BLaER1 (cell line): ENCODE data around the gene DDX24.

Source experiments
- H3K27ac ChIP-seq: shearing (Covaris generic); formaldehyde crosslinking; 2 replicates; pipeline ENCODE4 v1.8.1; 2022
- H3K27me3 ChIP-seq: shearing (Covaris generic); formaldehyde crosslinking; 2 replicates; pipeline ENCODE4 v1.8.1; 2022
- H3K36me3 ChIP-seq: shearing (Covaris generic); formaldehyde crosslinking; 2 replicates; pipeline ENCODE4 v1.8.1; 2022
- H3K4me1 ChIP-seq: shearing (Covaris generic); formaldehyde crosslinking; 2 replicates; pipeline ENCODE4 v1.8.1; 2022
- H3K4me2 ChIP-seq: shearing (Covaris generic); formaldehyde crosslinking; 2 replicates; pipeline ENCODE4 v1.8.1; 2022
- H3K4me3 ChIP-seq: shearing (Covaris generic); formaldehyde crosslinking; 2 replicates; pipeline ENCODE4 v1.8.1; 2022
- H3K9ac ChIP-seq: shearing (Covaris generic); formaldehyde crosslinking; 2 replicates; pipeline ENCODE4 v1.8.1; 2022
- H3K9me3 ChIP-seq: shearing (Covaris generic); formaldehyde crosslinking; 2 replicates; pipeline ENCODE4 v1.8.1; 2022
- H4K20me1 ChIP-seq: shearing (Covaris generic); formaldehyde crosslinking; 2 replicates; pipeline ENCODE4 v1.8.1; 2022
- Cebpa-rat ChIP-seq: shearing (Covaris generic); IDR thresholded peaks from 2 replicates; pipeline ENCODE4 v1.8.1; 2022

DDX24 gene

GRCh38 chr14:94062344-94062940 lies 18.6 kb downstream of the DDX24 start:
- Histone ChIP-seq H3K4me3 (no peak overlapping the region), H3K9me3 (peaks cover 4% of the 10 kb centered on the region), H3K4me2 (no peak overlapping the region), H3K9ac (no peak overlapping the region), H3K36me3 (peaks cover 88% of the 10 kb centered on the region), H3K27ac (no peak overlapping the region), H4K20me1 (peaks cover 100% of the 10 kb centered on the region), H3K27me3 (no peaks in the 10 kb centered on the region), H3K4me1 (peaks cover 18% of the 10 kb centered on the region)
- TF ChIP-seq Cebpa-rat = no peak

DNA sequence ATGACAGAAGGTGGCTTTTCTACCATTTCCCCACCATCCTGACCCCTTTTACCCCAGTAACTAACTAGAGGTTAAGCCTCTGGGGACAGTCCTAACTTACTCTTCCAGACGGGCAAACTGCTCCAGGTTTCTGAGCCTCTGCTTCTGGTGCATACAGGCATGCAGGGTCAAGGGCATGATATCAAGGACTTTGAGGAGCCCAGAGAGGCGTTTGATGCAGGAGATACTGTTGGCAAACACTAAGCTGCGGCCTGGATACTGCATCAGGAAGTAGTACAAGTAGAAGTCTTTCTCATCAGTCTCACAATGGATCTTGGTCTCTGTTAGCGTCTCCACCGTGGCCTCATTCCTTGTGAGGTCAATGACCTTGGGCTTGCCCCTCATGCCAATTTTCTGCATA lies 21.0 kb downstream of the DDX24 start:
- Histone ChIP-seq H4K20me1 (peaks cover 100% of the 10 kb centered on the region), H3K9me3 (no peaks in the 10 kb centered on the region), H3K27ac (no peak overlapping the region), H3K36me3 (peaks cover 92% of the 10 kb centered on the region), H3K4me3 (no peak overlapping the region), H3K4me2 (no peak overlapping the region), H3K4me1 (peaks cover 32% of the 10 kb centered on the region), H3K27me3 (no peaks in the 10 kb centered on the region), H3K9ac (no peak overlapping the region)
- no peak for TF ChIP-seq Cebpa-rat

DNA sequence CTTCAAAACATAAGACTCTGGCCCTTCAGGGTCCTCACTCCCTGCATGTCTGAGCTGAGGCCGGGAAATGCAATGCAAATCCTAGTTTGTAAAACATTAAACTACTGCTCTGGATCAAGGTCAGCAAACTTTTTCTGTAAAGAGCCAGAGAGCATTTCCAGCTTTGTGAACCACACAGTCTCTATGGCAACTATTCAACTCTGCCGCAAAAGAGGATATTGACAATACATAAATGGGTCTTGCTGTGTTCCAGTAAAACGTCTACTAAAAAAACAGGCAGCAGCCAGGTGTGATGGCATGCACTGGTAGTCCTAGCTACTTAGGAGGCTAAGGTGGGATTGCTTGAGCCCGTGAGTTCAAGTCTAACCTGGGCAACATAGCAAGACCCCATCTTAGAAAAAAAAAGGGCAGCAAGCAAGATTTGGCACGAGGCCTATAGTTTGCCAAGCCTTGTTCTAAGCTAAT lies 22.3 kb downstream of the DDX24 start:
- H3K36me3 ChIP-seq = peaks cover 95% of the 10 kb centered on the region
- H3K4me1 ChIP-seq = peaks cover 32% of the 10 kb centered on the region
- no peak overlapping the region for H3K9ac ChIP-seq
- TF ChIP-seq Cebpa-rat = no peak
- H4K20me1 ChIP-seq = peaks cover 100% of the 10 kb centered on the region
- no peak overlapping the region for H3K27ac ChIP-seq
- no peak overlapping the region for H3K4me2 ChIP-seq
- H3K9me3 ChIP-seq = no peaks in the 10 kb centered on the region
- H3K27me3 ChIP-seq = no peaks in the 10 kb centered on the region
- H3K4me3 ChIP-seq = no peak overlapping the region

DNA sequence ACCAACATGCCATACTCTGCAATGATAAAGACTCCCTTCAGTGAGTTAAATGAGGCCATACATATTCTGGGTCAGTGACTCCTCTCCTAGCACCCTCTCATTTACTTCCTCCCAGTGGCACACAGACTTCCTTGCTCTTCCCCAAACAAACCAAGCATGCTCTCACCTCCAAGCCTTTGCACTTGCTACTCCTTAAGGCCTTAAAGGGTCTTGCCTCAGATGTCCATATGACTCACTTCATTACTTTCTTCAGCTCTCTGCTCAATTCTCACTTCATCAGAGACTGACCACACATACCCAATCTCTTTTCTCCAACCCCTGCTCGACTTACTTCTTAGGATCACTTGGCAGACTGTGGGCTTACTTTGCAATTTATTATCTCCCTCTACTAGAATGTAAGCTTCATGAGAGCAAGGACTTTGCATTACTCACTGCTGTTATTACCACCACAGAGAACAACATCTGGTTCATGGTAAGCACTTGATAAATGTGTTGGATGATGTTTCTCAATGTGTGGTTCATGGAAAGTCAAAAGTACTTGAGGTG lies 22.8 kb downstream of the DDX24 start:
- Histone ChIP-seq H3K9me3 (no peaks in the 10 kb centered on the region), H3K27me3 (no peaks in the 10 kb centered on the region), H3K9ac (no peak overlapping the region), H3K4me3 (no peak overlapping the region), H3K4me1 (peaks cover 32% of the 10 kb centered on the region), H4K20me1 (peaks cover 98% of the 10 kb centered on the region), H3K27ac (no peak overlapping the region), H3K36me3 (peaks cover 96% of the 10 kb centered on the region), H3K4me2 (peak overlapping the region; percentile 25; the same call in 1 of the 2 replicates)
- no peak for TF ChIP-seq Cebpa-rat

- H3K27me3 ChIP-seq = no peaks in the 10 kb centered on the region
- peaks cover 32% of the 10 kb centered on the region for H3K4me1 ChIP-seq
- no peak overlapping the region for H3K9ac ChIP-seq
- H3K4me3 ChIP-seq = no peak overlapping the region
- peaks cover 100% of the 10 kb centered on the region for H3K36me3 ChIP-seq
- peaks cover 98% of the 10 kb centered on the region for H4K20me1 ChIP-seq
- no peak overlapping the region for H3K27ac ChIP-seq
- TF ChIP-seq Cebpa-rat = no peak
- H3K4me2 ChIP-seq = peak overlapping the region; percentile 25; the same call in 1 of the 2 replicates
- no peaks in the 10 kb centered on the region for H3K9me3 ChIP-seq
Measured at GRCh38 chr14:94056579-94057308, 24.3 kb downstream of the DDX24 start.

GRCh38 chr14:94054936-94055335 lies 26.1 kb downstream of the DDX24 start:
- Histone ChIP-seq H3K9ac (no peak overlapping the region), H3K27ac (no peak overlapping the region), H4K20me1 (peaks cover 97% of the 10 kb centered on the region), H3K4me1 (peaks cover 32% of the 10 kb centered on the region), H3K4me2 (no peak overlapping the region), H3K9me3 (no peaks in the 10 kb centered on the region), H3K27me3 (no peaks in the 10 kb centered on the region), H3K36me3 (peaks cover 100% of the 10 kb centered on the region), H3K4me3 (no peak overlapping the region)
- no peak for TF ChIP-seq Cebpa-rat

DNA sequence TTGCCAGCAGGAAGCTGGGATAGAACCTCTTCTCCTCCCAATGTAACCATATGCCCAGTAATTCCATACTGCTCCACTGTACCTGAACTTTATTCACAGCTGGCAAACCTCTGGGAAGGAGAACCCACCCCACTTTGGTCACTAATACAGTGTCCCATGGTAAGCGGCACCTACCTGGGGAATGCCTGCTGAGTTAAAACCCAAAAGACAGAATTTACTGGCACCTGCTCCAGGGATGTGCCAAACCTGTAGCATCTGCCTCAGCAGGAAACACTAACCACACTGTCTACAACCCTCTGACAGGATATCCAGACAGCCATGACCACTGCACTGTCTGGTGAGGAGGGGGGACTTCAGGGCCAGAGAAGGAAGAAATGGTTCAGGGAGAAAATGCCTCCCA lies 26.6 kb downstream of the DDX24 start:
- H3K9ac ChIP-seq = no peak overlapping the region
- H3K27me3 ChIP-seq = no peaks in the 10 kb centered on the region
- no peak for TF ChIP-seq Cebpa-rat
- peaks cover 96% of the 10 kb centered on the region for H4K20me1 ChIP-seq
- peaks cover 100% of the 10 kb centered on the region for H3K36me3 ChIP-seq
- peaks cover 32% of the 10 kb centered on the region for H3K4me1 ChIP-seq
- H3K4me3 ChIP-seq = no peak overlapping the region
- no peak overlapping the region for H3K27ac ChIP-seq
- H3K9me3 ChIP-seq = no peaks in the 10 kb centered on the region
- no peak overlapping the region for H3K4me2 ChIP-seq

DNA sequence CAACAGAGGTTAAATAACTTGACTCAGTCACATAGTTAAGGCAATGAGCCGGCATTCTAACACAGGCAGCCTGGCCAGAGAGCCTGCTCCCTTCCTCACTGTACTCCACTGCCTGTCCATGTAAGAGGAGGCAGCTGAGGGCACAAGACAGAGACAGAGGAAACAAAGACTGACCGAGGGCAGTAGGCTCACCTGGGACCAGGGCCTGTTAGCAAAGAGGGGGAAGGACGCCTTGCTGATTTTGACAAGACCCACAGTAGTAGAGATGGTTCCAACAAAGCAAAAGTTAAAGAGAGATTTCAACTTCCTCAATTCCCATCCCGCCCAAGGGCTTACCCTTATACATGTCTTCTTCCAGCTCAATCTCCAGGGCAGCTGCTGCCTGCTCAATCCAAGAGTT lies 28.3 kb downstream of the DDX24 start:
- Histone ChIP-seq H3K27ac (no peak overlapping the region), H3K4me2 (no peak overlapping the region), H3K9ac (no peak overlapping the region), H3K4me3 (no peak overlapping the region), H3K4me1 (peaks cover 16% of the 10 kb centered on the region), H3K9me3 (no peaks in the 10 kb centered on the region), H3K27me3 (no peaks in the 10 kb centered on the region), H3K36me3 (peaks cover 100% of the 10 kb centered on the region), H4K20me1 (peaks cover 96% of the 10 kb centered on the region)
- no peak for TF ChIP-seq Cebpa-rat

GRCh38 chr14:94052199-94052598 lies 28.8 kb downstream of the DDX24 start:
- Histone ChIP-seq H3K4me1 (peaks cover 12% of the 10 kb centered on the region), H3K9me3 (no peaks in the 10 kb centered on the region), H3K4me3 (no peak overlapping the region), H3K27ac (no peak overlapping the region), H3K36me3 (peaks cover 100% of the 10 kb centered on the region), H4K20me1 (peaks cover 96% of the 10 kb centered on the region), H3K27me3 (no peaks in the 10 kb centered on the region), H3K4me2 (no peak overlapping the region), H3K9ac (no peak overlapping the region)
- no peak for TF ChIP-seq Cebpa-rat

DNA sequence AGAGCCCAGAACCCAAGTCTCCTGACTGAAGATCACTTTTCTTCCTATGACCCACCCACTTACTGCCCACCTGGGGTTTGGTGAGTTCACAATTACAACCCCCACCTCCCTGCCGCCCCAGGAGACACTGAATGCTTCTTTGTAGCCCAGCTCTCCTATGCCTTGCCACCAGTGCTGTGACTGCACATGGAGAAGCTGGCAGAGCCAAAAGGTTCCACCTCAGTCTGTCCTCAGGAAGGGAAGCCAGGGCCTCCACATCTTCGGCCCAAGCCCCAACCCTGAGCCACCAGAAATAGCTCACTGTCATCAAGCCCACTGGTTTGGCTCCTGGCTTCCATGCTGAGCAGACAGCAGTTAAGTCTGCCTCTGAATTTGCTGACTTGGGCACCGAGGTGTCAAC lies 29.2 kb downstream of the DDX24 start:
- H3K4me1 ChIP-seq = peaks cover 7% of the 10 kb centered on the region

More for the DNA sequence above, 29.2 kb downstream of the DDX24 start:
- TF ChIP-seq Cebpa-rat = no peak
- Histone ChIP-seq H4K20me1 (peaks cover 96% of the 10 kb centered on the region), H3K27ac (no peak overlapping the region), H3K4me3 (no peak overlapping the region), H3K9ac (no peak overlapping the region), H3K36me3 (peaks cover 100% of the 10 kb centered on the region), H3K9me3 (no peaks in the 10 kb centered on the region), H3K4me2 (no peak overlapping the region), H3K27me3 (no peaks in the 10 kb centered on the region)
